Gastroesophageal sphincter (tissue), 4 donors: Measurements from ENCODE around the gene CARD14. TPM values are rescaled to one million over a fixed set of nuclear protein-coding genes. Genes with fewer than 3 reads are reported as not detected.
"Not testable (repeated sequence)": the region's sequence is repeated elsewhere in the genome, so short reads cannot be mapped to it uniquely, and the experiment has no call there.

Experiments
- ATAC-seq: fragments of 150-250 bp; one replicate; pipeline ENCODE4 v1.9.1; 2016; ENCODE audit warnings: mild to moderate bottlenecking, moderate library complexity
- H3K27ac ChIP-seq, 4 donors: fragments of 200-600 bp; sonication (generic) in 3 of 4; 1 replicate in 3 of 4; 2 replicates in 1 of 4; pipeline ENCODE4 v1.5.1; 2016 to 2019
- H3K27me3 ChIP-seq: fragments of 200-600 bp; sonication (generic); one replicate; pipeline ENCODE4 v1.5.1; 2019
- H3K36me3 ChIP-seq, 2 donors: fragments of 200-600 bp; sonication (generic); one replicate each; pipeline ENCODE4 v1.5.1; 2019; ENCODE audit warnings: control low read depth in 1 of 2
- H3K4me1 ChIP-seq, 3 donors: fragments of 200-600 bp; sonication (generic); 1 replicate in 2 of 3; 2 replicates in 1 of 3; pipeline ENCODE4 v1.5.1; 2016 to 2019; ENCODE audit warnings: control low read depth in 2 of 3
- H3K4me3 ChIP-seq, 2 donors: fragments of 200-600 bp; sonication (generic); one replicate each; pipeline ENCODE4 v1.5.1; 2019; ENCODE audit warnings: mild to moderate bottlenecking in 1 of 2, moderate library complexity in 1 of 2
- H3K9me3 ChIP-seq, 3 donors: fragments of 200-600 bp; sonication (generic); one replicate each; pipeline ENCODE4 v1.5.1; 2017 to 2019; ENCODE audit warnings: control low read depth in 2 of 3
- CTCF ChIP-seq, 4 experiments: fragments of 200-600 bp in 2 of 4; fragments of 450-650 bp in 2 of 4; sonication (generic) in 1 of 4; IDR thresholded peaks; one replicate each; pipeline ENCODE4 v1.5.1; 2017 to 2019; ENCODE audit warnings: antibody characterized with exemption in 4 of 4, mild to moderate bottlenecking in 2 of 4, moderate library complexity in 2 of 4
- EP300 ChIP-seq: sonication (generic); formaldehyde crosslinking; IDR thresholded peaks from one replicate; pipeline ENCODE4 v1.6.1; 2017; ENCODE audit warnings: antibody characterized with exemption, mild to moderate bottlenecking
- POLR2A ChIP-seq, 2 donors: fragments of 450-650 bp; IDR thresholded peaks; one replicate each; pipeline ENCODE4 v1.6.1; 2017; ENCODE audit warnings: antibody characterized with exemption in 2 of 2, mild to moderate bottlenecking in 2 of 2, moderate library complexity in 1 of 2
- POLR2AphosphoS5 ChIP-seq: sonication (generic); formaldehyde crosslinking; IDR thresholded peaks from one replicate; pipeline ENCODE4 v1.6.1; 2017; ENCODE audit warnings: antibody characterized with exemption
- WGBS, 2 donors: methylation state at CpG; one replicate each; pipeline ENCODE4 v1.1.5; 2018; ENCODE audit warnings: low coverage in 1 of 2; 5-methylcytosine and 5-hydroxymethylcytosine counted together
- total RNA-seq, 4 donors: library from RNA; depleted of rRNA; stranded (reverse); fragments of >200 nt; gene quantifications; one replicate each; pipeline ENCODE4 v1.1.0, GENCODE V29; 2016

CARD14 gene
- total RNA-seq, 4 donors from 2014 or later: 0.78 to 0.81 TPM; not detected in 2

DNA sequence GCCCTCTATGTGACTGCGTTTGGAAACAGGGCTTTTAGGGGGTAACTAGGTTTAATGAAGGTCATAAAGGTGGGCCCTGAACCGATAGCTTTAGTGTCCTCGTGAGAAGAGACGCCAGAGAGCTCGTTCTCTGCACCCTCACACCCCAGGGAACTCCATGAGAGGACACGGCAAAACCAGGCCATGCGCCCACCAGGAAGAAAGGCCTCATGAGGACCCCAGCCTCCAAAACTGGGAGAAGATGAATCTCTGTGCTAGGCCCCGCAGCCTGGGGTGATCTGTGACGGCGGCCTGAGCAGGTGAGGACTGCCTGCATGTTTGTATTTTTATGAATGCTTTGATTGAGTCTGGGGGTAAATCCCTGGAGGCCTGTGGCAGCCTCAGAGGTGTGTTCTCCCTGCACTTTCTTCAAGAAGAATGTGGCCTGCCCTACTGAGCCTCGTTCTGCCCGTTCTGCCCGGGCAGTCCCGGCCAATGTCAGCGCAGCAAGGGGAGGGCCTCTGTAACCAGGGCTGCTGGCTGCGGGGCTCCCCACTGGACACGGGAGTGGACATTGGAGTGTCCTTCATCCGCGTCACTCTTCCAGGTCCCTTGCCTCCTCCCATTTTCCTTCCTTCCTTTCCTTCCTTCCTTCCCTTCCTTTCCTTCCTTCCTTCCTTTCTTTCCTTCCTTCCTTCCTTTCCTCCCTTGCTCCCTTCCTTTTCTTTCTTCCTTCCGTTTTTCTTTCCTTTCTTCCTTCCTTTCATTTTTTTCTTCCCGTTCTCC is 84.0 kb downstream of the CARD14 start:
- H3K36me3 ChIP-seq: peaks cover 0 to 49% of the 10 kb centered on the region in 2 donors
- H3K27me3 ChIP-seq: no peaks in the 10 kb centered on the region
- WGBS, 2 donors: 84 to 85% methylated on average over 4 to 16 of the region's 21 CpGs
- peak overlapping the region in 1 of 4 donors; percentile 65 for H3K27ac ChIP-seq
- no peak overlapping the region for H3K4me3 ChIP-seq
- no peaks in the 10 kb centered on the region for H3K9me3 ChIP-seq
- peaks cover 0 to 14% (median 4%) of the 10 kb centered on the region in 3 donors for H3K4me1 ChIP-seq
- TF ChIP-seq EP300 (no peak), CTCF (IDR thresholded peaks at IDR 0.05) (no peak), POLR2A (IDR thresholded peaks at IDR 0.05) (no peak), POLR2AphosphoS5 (no peak)
- no peak for ATAC-seq

GRCh38 chr17:80254396-80255251 is 84.8 kb downstream of the CARD14 start:
- peak; percentile 28 for ATAC-seq
- TF ChIP-seq POLR2AphosphoS5: peak; percentile 93
- no peak for TF ChIP-seq CTCF (IDR thresholded peaks at IDR 0.05)

GRCh38 chr17:80256034-80256350 is 86.2 kb downstream of the CARD14 start:
- Histone ChIP-seq H3K4me1 (peaks cover 0 to 22% (median 4%) of the 10 kb centered on the region in 3 donors), H3K4me3 (no peak overlapping the region), H3K9me3 (no peaks in the 10 kb centered on the region), H3K27ac (peak overlapping the region in 1 of 4 donors; percentile 26), H3K27me3 (no peaks in the 10 kb centered on the region), H3K36me3 (peaks cover 0 to 30% of the 10 kb centered on the region in 2 donors)
- TF ChIP-seq CTCF (IDR thresholded peaks at IDR 0.05): no peak
- TF ChIP-seq POLR2A (IDR thresholded peaks at IDR 0.05): no peak
- no peak for TF ChIP-seq EP300
- TF ChIP-seq POLR2AphosphoS5: no peak
- 93 to 100% methylated on average over 2 to 4 of the region's 5 CpGs for WGBS, 2 donors
- ATAC-seq: no peak

More at GRCh38 chr17:80254396-80255251, 84.8 kb downstream of the CARD14 start:
- peaks cover 0 to 18% (median 4%) of the 10 kb centered on the region in 3 donors for H3K4me1 ChIP-seq
- no peak overlapping the region for H3K4me3 ChIP-seq
- H3K27ac ChIP-seq: peak overlapping the region in 3 of 4 donors; percentile 54 to 70 (median 65)
- 54 to 74% methylated on average over 8 to 9 of the region's 13 CpGs for WGBS, 2 donors
- no peaks in the 10 kb centered on the region for H3K9me3 ChIP-seq
- H3K27me3 ChIP-seq: no peaks in the 10 kb centered on the region
- peaks cover 0 to 41% of the 10 kb centered on the region in 2 donors for H3K36me3 ChIP-seq

DNA sequence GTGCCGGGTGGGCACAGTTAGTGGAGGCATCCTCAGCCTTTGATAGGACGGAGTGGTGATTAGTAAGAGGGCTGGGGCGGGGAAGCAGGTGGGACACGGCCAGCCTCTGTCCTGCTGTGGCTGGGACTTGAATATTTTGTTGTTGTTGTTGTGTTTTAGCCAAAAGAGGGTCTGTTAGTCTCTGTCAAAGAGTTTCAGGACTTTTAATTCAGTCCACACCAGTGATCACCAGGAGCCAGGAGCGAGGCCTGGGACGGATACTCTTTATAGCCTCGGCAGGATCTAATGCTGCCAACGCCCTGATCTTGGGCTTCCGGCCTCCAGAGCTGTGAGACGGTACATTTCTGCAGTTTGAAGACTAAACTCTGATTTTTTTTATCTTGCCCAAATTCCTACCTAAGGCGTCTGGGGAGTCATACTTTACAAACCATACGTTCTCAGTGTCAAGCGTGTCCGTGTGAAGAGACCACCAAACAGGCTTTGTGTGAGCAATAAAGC is 87.9 kb downstream of the CARD14 start:
- 73 to 76% methylated on average over 11 of the region's 14 CpGs for WGBS, 2 donors
- Histone ChIP-seq H3K27me3 (no peaks in the 10 kb centered on the region), H3K4me1 (peaks cover 2 to 36% (median 16%) of the 10 kb centered on the region in 3 donors), H3K9me3 (no peaks in the 10 kb centered on the region), H3K27ac (peak overlapping the region in 1 of 4 donors; percentile 27), H3K36me3 (peaks cover 0 to 13% of the 10 kb centered on the region in 2 donors), H3K4me3 (no peak overlapping the region)
- no peak for ATAC-seq
- no peak for TF ChIP-seq POLR2AphosphoS5
- TF ChIP-seq CTCF (IDR thresholded peaks at IDR 0.05): no peak
- TF ChIP-seq POLR2A (IDR thresholded peaks at IDR 0.05): no peak
- TF ChIP-seq EP300: no peak

GRCh38 chr17:80258296-80258695 is 88.5 kb downstream of the CARD14 start:
- not testable (repeated sequence) for H3K36me3 ChIP-seq, H3K4me3 ChIP-seq, H3K27ac ChIP-seq, H3K9me3 ChIP-seq, ATAC-seq, H3K27me3 ChIP-seq
- H3K4me1 ChIP-seq: peaks cover 2 to 41% (median 21%) of the 10 kb centered on the region in 3 donors
- 86 to 94% methylated on average over 2 of the region's 2 CpGs for WGBS, 2 donors
